Lung (tissue), 12 donors: ENCODE data around the gene NYNRIN. TPM values are rescaled to one million over a fixed set of nuclear protein-coding genes. Genes with fewer than 3 reads are reported as not detected.

Experiments
- ATAC-seq: fragments of 200-7000 bp; cut with Tn5 transposase; one replicate; pipeline ENCODE4 v1.9.1; 2020; ENCODE audit warnings: moderate number of reproducible peaks; ENCODE audit not compliant: insufficient read depth, low FRiP score
- DNase-seq, 3 donors: peaks; one replicate each; pipeline ENCODE4 v3.0.0-alpha.2; 2013 to 2017
- H3K27ac ChIP-seq, 2 donors: one replicate each; pipeline ENCODE4 v1.5.1; 2013; ENCODE audit warnings: mild to moderate bottlenecking in 2 of 2, moderate library complexity in 2 of 2, control low read depth in 1 of 2, inconsistent platforms in 1 of 2, low read depth in 1 of 2, low read length in 1 of 2
- H3K27me3 ChIP-seq, 3 donors: one replicate each; pipeline ENCODE4 v1.5.1; 2013; ENCODE audit warnings: low read length in 2 of 3; ENCODE audit not compliant: control insufficient read depth in 3 of 3, insufficient read depth in 3 of 3
- H3K36me3 ChIP-seq, 4 donors: one replicate each; pipeline ENCODE4 v1.5.1; 2013; ENCODE audit warnings: low read length in 4 of 4, mild to moderate bottlenecking in 1 of 4, moderate library complexity in 1 of 4; ENCODE audit not compliant: control insufficient read depth in 4 of 4, insufficient read depth in 4 of 4
- H3K4me1 ChIP-seq, 5 donors: one replicate each; pipeline ENCODE4 v1.5.1; 2013; ENCODE audit warnings: low read length in 5 of 5, mild to moderate bottlenecking in 2 of 5, moderate library complexity in 1 of 5; ENCODE audit not compliant: control insufficient read depth in 5 of 5, insufficient read depth in 5 of 5
- H3K4me3 ChIP-seq: one replicate; pipeline ENCODE4 v1.5.1; 2013; ENCODE audit warnings: mild to moderate bottlenecking, control low read depth, moderate library complexity
- H3K9ac ChIP-seq, 2 donors: one replicate each; pipeline ENCODE4 v1.5.1; 2013; ENCODE audit warnings: low read length in 2 of 2, control low read depth in 1 of 2; ENCODE audit not compliant: insufficient read depth in 1 of 2
- H3K9me3 ChIP-seq, 4 donors: one replicate each; pipeline ENCODE4 v1.5.1; 2013; ENCODE audit warnings: low read length in 3 of 4, mild to moderate bottlenecking in 1 of 4, moderate library complexity in 1 of 4; ENCODE audit not compliant: control insufficient read depth in 4 of 4, insufficient read depth in 3 of 4
- WGBS, 2 donors: extraction: QIAGEN DNeasy Blood & Tissue Kit; methylation state at CpG; one replicate each; pipeline ENCODE4 v1.1.7; 2013; 5-methylcytosine and 5-hydroxymethylcytosine counted together
- polyA plus RNA-seq, 2 donors: library from polyadenylated mRNA; stranded (reverse); fragments of 200-250 nt; gene quantifications; one replicate each; pipeline ENCODE4 v1.2.1, GENCODE V29; 2013
- total RNA-seq, 2 donors: library from RNA; depleted of rRNA in 1 of 2; stranded (reverse); fragments of >200 nt in 1 of 2; gene quantifications; one replicate each; pipeline ENCODE4 v1.2.1, GENCODE V29; 2014 to 2021
- TF ChIP-seq, protein P1 (sequence below): IDR thresholded peaks from 2 replicates; pipeline ENCODE4 v1.5.1; 2012; ENCODE audit warnings: mild to moderate bottlenecking; ENCODE audit errors: control extremely low read depth, extremely low read depth
- donor health status: control.
- donor health status: control.
- donor health status: Bipolar disorder and iron deficiency.
- donor health status: healthy.
- donor health status: DM: yes; HTN: yes; CAD: no.

NYNRIN gene
- total and polyA plus RNA-seq, 4 donors: 2.9 to 49.8 (median 10.2) TPM

GRCh38 chr14:24431569-24432258, 32.9 kb downstream of the NYNRIN start:
- H3K9ac ChIP-seq: no peak overlapping the region
- WGBS, 2 donors: 46 to 48% methylated on average over 15 of the region's 15 CpGs

DNA sequence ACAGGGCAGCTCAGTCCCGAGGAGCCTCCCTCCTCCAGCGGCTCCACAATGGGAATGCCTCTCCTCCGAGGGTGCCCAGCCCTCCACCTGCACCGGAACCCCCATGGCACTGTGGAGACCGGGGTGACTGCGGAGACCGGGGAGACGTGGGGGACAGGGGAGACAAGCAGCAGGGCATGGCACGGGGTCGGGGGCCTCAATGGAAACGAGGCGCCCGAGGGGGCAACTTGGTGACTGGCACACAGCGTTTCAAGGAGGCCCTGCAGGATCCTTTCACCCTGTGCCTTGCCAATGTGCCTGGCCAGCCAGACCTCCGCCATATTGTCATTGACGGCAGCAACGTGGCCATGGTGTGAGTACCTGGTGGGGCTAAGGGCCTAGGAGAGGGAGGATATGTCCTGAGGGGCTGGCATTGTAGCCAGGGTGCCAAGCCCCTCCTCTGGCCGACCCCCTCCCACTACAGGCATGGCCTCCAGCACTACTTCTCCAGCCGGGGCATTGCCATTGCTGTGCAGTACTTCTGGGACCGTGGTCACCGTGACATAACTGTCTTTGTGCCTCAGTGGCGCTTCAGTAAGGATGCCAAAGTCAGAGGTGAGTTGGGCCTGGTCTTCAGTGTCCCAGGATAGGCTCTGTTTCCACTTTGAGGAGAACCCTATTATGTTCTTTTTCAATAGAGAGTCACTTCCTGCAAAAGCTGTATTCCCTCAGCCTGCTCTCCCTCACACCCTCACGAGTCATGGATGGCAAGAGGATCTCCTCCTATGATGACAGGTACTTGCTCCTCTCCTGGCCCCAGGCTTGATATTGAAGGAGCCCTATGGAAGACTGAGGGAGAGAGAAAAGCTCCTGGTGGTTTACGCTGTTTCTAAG, 33.7 kb downstream of the NYNRIN start:
- H3K4me1 ChIP-seq: peaks cover 0 to 28% (median 18%) of the 10 kb centered on the region in 5 donors

More at GRCh38 chr14:24431569-24432258, 32.9 kb downstream of the NYNRIN start:
- Histone ChIP-seq H3K27me3 (no peaks in the 10 kb centered on the region), H3K27ac (peak overlapping the region; percentile 97 to 99), H3K9me3 (no peaks in the 10 kb centered on the region), H3K4me1 (peaks cover 0 to 28% (median 15%) of the 10 kb centered on the region in 5 donors), H3K4me3 (no peak overlapping the region), H3K36me3 (peaks cover 0 to 29% (median 26%) of the 10 kb centered on the region in 4 donors)
- TF ChIP-seq, protein P1, sequence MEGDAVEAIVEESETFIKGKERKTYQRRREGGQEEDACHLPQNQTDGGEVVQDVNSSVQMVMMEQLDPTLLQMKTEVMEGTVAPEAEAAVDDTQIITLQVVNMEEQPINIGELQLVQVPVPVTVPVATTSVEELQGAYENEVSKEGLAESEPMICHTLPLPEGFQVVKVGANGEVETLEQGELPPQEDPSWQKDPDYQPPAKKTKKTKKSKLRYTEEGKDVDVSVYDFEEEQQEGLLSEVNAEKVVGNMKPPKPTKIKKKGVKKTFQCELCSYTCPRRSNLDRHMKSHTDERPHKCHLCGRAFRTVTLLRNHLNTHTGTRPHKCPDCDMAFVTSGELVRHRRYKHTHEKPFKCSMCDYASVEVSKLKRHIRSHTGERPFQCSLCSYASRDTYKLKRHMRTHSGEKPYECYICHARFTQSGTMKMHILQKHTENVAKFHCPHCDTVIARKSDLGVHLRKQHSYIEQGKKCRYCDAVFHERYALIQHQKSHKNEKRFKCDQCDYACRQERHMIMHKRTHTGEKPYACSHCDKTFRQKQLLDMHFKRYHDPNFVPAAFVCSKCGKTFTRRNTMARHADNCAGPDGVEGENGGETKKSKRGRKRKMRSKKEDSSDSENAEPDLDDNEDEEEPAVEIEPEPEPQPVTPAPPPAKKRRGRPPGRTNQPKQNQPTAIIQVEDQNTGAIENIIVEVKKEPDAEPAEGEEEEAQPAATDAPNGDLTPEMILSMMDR: peak; percentile 89
- ATAC-seq: peak; percentile 44
- DNase-seq: peak; percentile 89 to 90 (median 89)

DNA sequence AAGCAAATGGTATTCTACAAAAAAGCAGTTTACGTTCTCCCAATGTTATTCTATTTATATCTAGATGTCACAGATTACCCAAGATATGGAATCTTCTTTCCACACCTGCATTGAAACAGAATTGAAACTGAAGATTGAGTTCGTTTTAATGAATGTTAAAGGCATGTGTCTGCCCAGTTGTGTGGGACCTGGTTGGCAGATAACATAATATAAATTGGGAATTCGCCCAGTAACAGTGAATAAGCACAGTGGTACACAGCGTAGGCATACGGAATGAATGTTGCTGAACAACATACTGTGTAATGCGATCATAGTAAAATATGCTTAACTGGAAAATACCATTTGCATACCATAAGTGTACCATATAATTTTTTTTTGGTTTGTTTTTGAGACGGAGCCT, 35.2 kb downstream of the NYNRIN start:
- peaks cover 0 to 23% (median 16%) of the 10 kb centered on the region in 5 donors for H3K4me1 ChIP-seq
- no peak overlapping the region for H3K9ac ChIP-seq
- DNase-seq: no peak
- no peaks in the 10 kb centered on the region for H3K27me3 ChIP-seq
- TF ChIP-seq, protein P1: no peak
- 90% methylated on average over 7 of the region's 7 CpGs for WGBS, 2 donors
- no peak overlapping the region for H3K27ac ChIP-seq
- peaks cover 0 to 49% (median 43%) of the 10 kb centered on the region in 4 donors for H3K36me3 ChIP-seq
- no peak for ATAC-seq
- no peaks in the 10 kb centered on the region for H3K9me3 ChIP-seq
- no peak overlapping the region for H3K4me3 ChIP-seq

More for the DNA sequence above, 33.7 kb downstream of the NYNRIN start:
- Histone ChIP-seq H3K9me3 (no peaks in the 10 kb centered on the region), H3K36me3 (peaks cover 0 to 36% (median 32%) of the 10 kb centered on the region in 4 donors), H3K27ac (peak overlapping the region in 1 of 2 donors; percentile 7), H3K4me3 (no peak overlapping the region), H3K9ac (no peak overlapping the region), H3K27me3 (no peaks in the 10 kb centered on the region)
- DNase-seq (no peak), ATAC-seq (no peak)
- WGBS, 2 donors: 86 to 93% methylated on average over 21 to 24 of the region's 24 CpGs
- TF ChIP-seq, protein P1: no peak
